ENCODE data around the gene YIPF2.

The YIPF2 gene

GRCh38 chr19:10874024-10874423 lies 54.4 kb downstream of the YIPF2 start:
- DNase-seq (ENCODE audit: low read depth), result no peak

- DNase-seq (ENCODE audit: low read depth), result peak; percentile 4
Observed at GRCh38 chr19:10872546-10873107, 55.8 kb downstream of the YIPF2 start.
